GM21390 (cell line): ENCODE results near the gene CDC25A.
"Not testable (repeated sequence)": the region's sequence is repeated elsewhere in the genome, so short reads cannot be mapped to it uniquely, and the experiment has no call there.

Experiments used
- ATAC-seq: cut with Tn5 transposase; IDR thresholded peaks from one replicate; pipeline ENCODE4 v1.9.1; 2021; ENCODE audit not compliant: unreplicated experiment

CDC25A gene

GRCh38 chr3:48188266-48189201 is at the start of gene CDC25A:
Gene CDC25A (minus strand): TSS chr3:48188417. CDS start chr3:48187947, 470 bp downstream.
- peak; percentile 93 for ATAC-seq

- no peak for ATAC-seq
Observed at GRCh38 chr3:48236531-48236930, 48.3 kb upstream of the CDC25A start.

GRCh38 chr3:48233542-48233941 is 45.3 kb upstream of the CDC25A start:
- no peak for ATAC-seq

DNA sequence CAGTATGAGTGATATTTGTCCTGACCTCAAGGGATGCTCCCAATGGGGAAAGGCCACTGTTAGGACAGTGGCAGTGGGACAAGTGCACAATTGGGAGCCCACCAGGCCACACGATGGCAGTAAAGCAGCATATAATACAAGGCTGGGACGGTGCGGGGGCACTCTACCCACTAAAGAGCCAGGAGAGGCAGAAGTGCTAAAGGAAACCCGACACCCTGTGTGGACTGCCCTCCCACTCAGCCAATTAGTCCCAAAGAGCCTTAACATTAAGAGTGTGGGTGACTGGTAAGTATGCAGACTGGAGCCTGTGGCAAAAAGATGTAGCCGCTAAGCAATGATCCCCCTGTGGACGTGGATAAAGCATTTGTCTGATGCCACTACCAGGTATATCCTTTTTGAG is 44.5 kb upstream of the CDC25A start:
- ATAC-seq: no peak

GRCh38 chr3:48232232-48232631 is 44.0 kb upstream of the CDC25A start:
- ATAC-seq: no peak

DNA sequence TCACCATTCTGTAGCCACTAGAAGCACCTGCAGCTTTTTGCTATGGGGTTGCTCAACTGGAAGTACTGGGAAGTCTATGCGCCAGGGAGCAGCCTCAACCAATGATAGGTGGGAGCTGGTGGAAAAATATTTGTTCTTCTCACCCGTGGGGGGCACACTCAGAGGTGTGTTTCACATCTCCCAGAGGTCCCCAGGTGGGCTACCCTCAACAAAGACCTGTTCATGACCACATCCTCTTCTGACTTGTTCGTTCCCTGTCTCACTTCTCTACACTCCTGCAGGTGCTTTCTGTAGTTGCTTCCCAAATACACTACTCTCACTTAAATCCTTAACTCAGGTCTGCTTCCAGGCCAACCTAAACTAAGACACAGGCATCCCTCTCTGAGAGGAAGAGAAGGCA is 38.7 kb upstream of the CDC25A start:
- ATAC-seq: no peak

DNA sequence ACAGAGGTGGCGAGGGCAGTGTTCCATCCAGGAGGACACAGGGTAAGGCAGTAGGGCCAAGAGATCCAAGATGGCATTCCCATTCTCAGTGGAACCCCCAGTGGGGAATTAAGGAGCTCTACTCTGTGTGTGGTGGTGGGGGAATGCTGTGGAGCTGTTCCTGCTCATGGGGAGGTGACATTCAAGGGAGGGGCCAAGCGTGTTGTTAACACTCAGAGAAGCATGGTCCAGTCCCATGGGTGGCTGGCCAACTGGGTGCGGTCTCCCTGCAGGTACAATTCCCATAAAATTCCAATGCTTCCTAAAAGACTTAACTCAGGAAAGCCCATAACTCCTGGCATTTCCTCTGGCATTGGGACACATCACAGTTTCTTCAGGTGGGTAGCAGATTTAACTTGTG is 37.4 kb upstream of the CDC25A start:
- ATAC-seq: no peak

GRCh38 chr3:48222616-48223513 is 34.6 kb upstream of the CDC25A start, which contains the start of gene CAMP:
Gene CAMP (plus strand): TSS chr3:48223495. CDS start chr3:48223512, 17 bp downstream.
- peak; percentile 79 for ATAC-seq

GRCh38 chr3:48220746-48221145 is 32.5 kb upstream of the CDC25A start:
- ATAC-seq: no peak

- ATAC-seq: no peak
Observed at GRCh38 chr3:48219543-48219942, 31.3 kb upstream of the CDC25A start.

GRCh38 chr3:48218537-48218936 is 30.3 kb upstream of the CDC25A start:
- no peak for ATAC-seq

- no peak for ATAC-seq
Observed at GRCh38 chr3:48217449-48217848, 29.2 kb upstream of the CDC25A start.

- ATAC-seq: no peak
Observed at GRCh38 chr3:48215876-48216275, 27.7 kb upstream of the CDC25A start.

GRCh38 chr3:48215466-48215865 is 27.2 kb upstream of the CDC25A start:
- no peak for ATAC-seq

- ATAC-seq: no peak
Observed at GRCh38 chr3:48215019-48215418, 26.8 kb upstream of the CDC25A start.

DNA sequence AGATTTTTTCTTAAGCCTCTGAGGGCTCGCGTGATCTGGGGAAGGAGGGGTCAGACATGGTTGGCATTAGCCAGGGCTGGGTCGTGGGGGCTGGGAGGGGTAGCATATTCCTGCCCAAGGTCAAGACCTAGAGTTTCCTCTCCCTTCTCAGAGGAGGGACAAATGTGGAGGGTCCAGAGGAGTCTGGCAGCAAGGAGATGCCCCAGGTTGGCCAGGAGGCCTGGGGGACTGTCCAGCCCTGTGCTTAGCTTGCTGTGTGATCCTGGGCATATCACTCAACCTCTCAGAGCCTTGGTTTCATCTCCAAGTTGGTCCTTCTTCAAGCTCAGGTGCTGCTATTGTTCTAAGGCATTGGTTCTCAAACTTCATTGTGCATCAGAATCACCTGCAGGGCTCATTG is 26.0 kb upstream of the CDC25A start:
- ATAC-seq: no peak

DNA sequence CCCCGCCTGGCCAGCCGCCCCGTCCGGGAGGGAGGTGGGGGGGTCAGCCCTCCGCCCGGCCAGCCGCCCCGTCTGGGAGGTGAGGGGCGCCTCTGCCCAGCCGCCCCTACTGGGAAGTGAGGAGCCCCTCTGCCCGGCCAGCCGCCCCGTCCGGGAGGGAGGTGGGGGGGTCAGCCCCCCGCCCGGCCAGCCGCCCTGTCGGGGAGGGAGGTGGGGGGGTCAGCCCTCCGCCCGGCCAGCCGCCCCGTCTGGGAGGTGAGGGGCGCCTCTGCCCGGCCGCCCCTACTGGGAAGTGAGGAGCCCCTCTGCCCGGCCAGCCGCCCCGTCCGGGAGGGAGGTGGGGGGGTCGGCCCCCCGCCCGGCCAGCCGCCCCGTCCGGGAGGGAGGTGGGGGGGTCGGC is 23.6 kb upstream of the CDC25A start:
- not testable (repeated sequence) for ATAC-seq

DNA sequence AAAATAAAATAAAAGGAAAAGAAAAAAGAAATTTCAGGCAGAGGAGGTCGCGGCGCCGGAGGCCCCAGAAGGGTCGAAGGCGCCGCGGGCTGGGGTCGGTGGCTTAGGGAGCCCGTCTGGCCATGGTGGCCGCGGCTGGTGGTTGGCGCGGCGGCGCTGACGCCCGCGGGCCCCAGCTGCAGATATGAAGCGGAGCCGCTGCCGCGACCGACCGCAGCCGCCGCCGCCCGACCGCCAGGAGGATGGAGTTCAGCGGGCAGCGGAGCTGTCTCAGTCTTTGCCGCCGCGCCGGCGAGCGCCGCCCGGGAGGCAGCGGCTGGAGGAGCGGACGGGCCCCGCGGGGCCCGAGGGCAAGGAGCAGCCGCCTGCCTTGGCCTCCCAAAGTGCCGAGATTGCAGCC is 22.3 kb upstream of the CDC25A start:
- not testable (repeated sequence) for ATAC-seq

DNA sequence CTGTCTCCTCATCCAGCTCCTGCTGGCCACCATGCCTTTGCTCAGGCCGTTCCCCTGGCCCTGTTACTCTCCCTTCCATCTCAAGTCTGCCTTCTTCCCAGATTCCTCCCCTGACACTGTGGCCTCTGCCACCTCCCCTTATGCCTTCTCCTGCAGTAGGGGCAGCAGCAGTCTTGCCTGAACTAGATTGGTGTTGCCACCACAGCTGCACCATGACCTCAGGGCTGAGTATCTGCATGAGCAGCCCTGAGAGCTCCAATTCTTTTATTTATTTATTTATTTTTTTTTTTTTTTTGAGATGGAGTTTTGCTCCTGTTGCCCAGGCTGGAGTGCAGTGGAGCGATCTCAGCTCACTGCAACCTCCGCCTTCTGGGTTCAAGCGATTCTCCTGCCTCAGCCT is 21.2 kb upstream of the CDC25A start:
- ATAC-seq: no peak

GRCh38 chr3:48208076-48208475 is 19.9 kb upstream of the CDC25A start:
- no peak for ATAC-seq

DNA sequence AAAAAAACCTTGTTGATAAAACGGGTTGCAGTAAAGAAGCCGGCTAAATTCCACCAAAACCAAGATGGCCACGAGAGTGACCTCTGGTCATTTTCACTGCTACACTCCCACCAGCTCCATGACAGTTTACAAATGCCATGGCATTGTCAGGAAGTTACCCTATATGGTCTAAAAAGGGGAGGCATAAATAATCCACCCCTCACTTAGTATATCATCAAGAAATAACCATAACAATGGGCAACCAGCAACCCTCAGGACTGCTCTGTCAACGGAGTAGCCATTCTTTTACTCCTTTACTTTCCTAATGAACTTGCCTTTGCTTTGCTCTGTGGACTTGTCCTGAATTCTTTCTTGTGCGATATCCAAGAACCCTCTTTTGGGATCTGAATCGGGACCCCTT is 14.4 kb upstream of the CDC25A start:
- no peak for ATAC-seq

DNA sequence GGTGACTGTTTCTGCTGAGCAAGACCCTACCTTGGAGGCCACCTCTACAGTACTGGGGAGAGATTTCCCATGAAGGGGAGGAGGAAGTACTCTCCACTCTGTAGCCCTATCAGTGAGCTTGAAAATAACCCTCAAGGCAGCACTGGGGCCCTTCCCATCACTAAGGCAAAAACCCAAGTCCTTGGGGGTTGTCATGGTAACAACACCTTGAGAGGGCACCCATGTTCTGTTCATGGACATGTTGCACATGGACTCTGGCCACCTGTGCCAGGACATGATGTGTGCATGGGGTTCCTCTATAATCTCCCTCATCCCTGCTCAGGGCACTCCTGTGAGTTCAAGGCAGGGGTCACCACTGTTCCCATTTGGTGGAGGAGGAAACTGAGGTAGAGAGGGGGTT is 10.9 kb upstream of the CDC25A start:
- ATAC-seq: no peak
